Measurements from ENCODE around the gene PRDX1.

The PRDX1 gene

DNA sequence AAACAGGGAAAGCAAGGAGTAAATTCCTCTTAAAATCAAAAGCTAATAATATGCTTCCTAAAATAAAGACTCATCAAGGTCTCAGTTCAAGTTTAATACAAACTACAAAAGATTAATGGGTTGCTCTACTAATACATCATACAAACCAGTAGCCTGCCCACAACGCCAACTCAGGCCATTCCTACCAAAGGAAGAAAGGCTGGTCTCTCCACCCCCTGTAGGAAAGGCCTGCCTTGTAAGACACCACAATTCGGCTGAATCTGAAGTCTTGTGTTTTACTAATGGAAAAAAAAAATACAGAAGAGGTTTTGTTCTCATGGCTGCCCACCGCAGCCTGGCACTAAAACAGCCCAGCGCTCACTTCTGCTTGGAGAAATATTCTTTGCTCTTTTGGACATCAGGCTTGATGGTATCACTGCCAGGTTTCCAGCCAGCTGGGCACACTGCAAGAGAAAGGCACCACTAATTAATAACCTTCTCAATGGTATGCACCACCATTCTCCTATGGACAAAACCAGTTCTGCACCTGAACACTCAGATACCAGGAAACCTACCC lies 10.6 kb downstream of the PRDX1 start:
- TF ChIP-seq, protein P1, sequence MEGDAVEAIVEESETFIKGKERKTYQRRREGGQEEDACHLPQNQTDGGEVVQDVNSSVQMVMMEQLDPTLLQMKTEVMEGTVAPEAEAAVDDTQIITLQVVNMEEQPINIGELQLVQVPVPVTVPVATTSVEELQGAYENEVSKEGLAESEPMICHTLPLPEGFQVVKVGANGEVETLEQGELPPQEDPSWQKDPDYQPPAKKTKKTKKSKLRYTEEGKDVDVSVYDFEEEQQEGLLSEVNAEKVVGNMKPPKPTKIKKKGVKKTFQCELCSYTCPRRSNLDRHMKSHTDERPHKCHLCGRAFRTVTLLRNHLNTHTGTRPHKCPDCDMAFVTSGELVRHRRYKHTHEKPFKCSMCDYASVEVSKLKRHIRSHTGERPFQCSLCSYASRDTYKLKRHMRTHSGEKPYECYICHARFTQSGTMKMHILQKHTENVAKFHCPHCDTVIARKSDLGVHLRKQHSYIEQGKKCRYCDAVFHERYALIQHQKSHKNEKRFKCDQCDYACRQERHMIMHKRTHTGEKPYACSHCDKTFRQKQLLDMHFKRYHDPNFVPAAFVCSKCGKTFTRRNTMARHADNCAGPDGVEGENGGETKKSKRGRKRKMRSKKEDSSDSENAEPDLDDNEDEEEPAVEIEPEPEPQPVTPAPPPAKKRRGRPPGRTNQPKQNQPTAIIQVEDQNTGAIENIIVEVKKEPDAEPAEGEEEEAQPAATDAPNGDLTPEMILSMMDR (IDR thresholded peaks at IDR 0.05; ENCODE audit: low read depth, low read length, missing control alignments): no peak
- no peak for DNase-seq (ENCODE audit: extremely low read depth, low read depth)
- no peak overlapping the region for H3K4me3 ChIP-seq (replicated peaks; ENCODE audit: low read depth, low read length)

DNA sequence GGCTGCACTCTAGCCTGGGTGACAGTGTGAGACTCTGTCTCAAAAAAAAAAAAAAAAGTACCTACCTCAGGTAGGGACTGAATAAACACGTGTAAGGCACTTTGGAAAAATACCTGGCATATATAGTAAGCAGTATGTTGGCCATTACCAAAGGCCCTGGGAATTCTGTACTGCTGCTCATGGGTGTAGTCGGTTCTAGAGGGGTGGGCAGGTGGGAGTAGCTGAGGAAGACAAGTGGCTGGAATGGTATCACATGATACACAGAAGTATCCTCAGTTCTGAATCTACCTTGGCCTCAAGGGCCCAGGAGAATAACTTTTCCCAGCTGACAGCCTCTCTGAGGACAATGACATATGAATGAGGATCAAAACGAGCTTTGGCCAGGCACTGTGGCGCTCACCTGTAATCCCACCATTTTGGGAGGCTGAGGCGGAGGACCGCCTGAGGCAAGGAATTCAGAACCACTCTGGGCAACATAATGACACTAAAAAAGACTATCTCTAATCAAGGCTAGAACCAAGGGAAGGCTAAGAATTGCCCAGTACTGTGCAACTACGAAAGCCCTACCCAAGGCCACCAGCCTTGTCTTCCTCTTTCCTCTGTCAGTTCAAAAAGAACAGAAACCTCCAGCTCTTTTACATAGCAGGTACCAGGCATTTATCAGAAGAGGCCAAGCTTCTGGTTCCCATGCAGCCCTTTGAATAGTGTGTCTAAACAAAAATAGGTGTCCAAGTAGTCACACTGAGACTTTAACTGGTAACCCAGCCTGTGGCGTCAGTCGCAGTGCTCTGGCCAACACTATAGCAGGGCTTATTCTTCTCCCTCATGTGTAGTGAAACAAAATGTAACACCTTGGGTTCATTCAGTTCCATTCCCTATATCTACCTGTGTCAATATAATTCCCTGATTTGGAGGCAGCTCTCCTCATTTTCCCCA lies 11.4 kb downstream of the PRDX1 start:
- DNase-seq (ENCODE audit: extremely low read depth, low read depth): no peak
- TF ChIP-seq, protein P1 (IDR thresholded peaks at IDR 0.05; ENCODE audit: low read depth, low read length, missing control alignments): no peak
- H3K4me3 ChIP-seq (replicated peaks; ENCODE audit: low read depth, low read length): no peak overlapping the region

DNA sequence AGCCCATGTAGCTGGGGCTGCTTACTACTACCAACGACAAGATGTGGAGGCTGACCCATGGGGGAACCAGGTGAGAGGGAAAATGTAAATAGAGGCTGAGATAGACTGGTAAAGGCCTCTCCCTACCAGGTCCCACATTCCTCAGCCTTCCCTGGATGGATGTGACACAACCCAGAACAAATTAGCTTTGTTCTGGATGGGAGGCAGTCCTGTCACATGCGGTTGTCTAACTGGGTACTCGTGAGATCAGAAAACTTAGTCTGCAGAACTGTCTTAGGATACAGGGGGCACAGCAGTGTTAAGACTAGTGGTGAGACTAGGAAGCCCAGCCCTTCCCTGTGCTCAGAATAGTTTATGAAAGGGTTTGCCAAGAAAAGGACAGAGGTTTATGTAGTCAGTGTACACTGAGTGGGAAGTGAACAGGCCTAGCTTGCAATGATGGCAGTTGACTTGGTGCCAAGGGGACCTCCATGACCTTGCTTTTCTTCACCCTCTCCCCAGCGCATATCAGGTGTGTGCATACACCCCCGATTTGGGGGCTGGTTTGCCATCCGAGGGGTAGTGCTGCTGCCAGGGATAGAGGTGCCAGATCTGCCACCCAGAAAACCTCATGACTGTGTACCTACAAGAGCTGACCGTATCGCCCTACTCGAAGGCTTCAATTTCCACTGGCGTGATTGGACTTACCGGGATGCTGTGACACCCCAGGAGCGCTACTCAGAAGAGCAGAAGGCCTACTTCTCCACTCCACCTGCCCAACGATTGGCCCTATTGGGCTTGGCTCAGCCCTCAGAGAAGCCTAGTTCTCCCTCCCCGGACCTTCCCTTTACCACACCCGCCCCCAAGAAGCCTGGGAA lies 13.2 kb downstream of the PRDX1 start:
- DNase-seq (ENCODE audit: extremely low read depth, low read depth): no peak
- TF ChIP-seq, protein P1 (IDR thresholded peaks at IDR 0.05; ENCODE audit: low read depth, low read length, missing control alignments): peak; percentile 4
- H3K4me3 ChIP-seq (replicated peaks; ENCODE audit: low read depth, low read length): no peak overlapping the region

DNA sequence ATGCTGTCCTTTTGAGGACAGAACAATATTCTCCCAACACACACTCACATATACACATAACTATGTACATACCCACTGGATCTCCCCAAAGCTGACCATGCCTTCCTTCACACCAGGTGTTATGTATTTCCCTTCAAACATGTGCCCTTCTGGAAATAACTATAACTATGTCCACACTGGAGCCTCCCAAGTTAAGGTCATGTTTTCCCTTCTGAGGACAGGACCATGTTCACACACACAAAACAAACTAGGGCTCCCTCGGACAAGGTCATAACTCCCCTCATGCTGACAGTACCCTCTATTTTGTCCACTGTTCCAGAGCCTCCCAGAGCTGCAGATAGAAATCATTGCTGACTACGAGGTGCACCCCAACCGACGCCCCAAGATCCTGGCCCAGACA lies 13.8 kb downstream of the PRDX1 start:
- TF ChIP-seq, protein P1 (IDR thresholded peaks at IDR 0.05; ENCODE audit: low read depth, low read length, missing control alignments): no peak
- no peak for DNase-seq (ENCODE audit: extremely low read depth, low read depth)
- H3K4me3 ChIP-seq (replicated peaks; ENCODE audit: low read depth, low read length): no peak overlapping the region

DNA sequence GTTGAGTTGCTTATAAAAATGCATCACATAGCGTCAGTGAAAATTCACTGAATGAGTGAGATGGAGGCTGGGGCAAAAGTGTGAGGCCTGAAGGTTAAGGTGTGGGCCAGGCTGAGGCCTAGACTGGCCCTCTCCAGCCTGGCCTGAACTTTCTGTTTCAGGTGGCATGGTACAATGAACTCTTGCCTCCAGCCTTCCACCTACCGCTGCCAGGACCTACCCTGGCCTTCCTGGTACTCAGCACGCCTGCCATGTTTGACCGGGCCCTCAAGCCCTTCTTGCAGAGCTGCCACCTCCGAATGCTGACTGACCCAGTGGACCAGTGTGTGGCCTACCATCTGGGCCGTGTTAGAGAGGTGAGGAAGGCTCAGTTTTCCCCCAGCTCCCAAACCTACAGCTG lies 14.5 kb downstream of the PRDX1 start:
- DNase-seq (ENCODE audit: extremely low read depth, low read depth): no peak
- no peak overlapping the region for H3K4me3 ChIP-seq (replicated peaks; ENCODE audit: low read depth, low read length)
- TF ChIP-seq, protein P1 (IDR thresholded peaks at IDR 0.05; ENCODE audit: low read depth, low read length, missing control alignments): no peak

DNA sequence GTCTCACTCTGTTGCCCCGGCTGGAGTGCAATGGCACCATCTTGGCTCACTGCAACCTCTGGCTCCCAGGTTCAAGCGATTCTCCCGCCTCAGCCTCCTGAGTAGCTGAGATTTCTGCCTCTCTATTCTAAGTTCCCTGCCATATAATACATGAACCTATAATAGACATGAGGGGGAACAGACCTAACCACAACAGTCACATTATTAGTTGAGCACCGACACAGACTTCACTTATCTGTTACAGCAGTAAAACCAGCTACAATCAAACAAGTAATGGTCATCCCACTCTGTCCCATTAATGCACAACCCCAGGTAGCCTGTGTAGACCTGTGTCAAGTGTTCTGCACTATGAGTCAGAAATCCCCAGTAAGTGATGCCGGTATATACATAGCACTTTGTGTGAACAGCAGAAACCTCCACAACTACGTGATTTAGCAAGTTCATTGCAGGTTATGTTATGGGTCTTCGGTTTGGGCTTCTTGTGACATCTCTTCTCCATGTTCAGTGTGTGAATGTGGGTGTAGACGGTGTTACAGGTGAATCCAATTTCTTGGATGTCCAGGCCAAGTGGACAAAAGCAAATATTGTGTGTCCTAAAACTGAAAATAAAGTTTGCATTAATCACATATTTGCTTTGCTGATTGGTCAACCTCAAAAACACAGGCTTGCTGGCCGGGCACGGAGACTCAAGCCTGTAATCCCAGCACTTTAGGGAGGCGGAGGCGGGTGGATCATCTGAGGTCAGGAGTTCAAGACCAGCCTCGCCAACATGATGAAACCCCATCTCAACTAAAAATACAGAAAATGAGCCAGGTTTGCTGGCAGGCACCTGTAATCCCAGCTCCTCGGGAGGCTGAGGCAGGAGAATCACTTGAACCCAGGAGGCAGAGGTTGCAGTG lies 18.0 kb downstream of the PRDX1 start:
- TF ChIP-seq, protein P1 (IDR thresholded peaks at IDR 0.05; ENCODE audit: low read depth, low read length, missing control alignments): no peak
- no peak for DNase-seq (ENCODE audit: extremely low read depth, low read depth)
- H3K4me3 ChIP-seq (replicated peaks; ENCODE audit: low read depth, low read length): no peak overlapping the region
